ENCODE data around the gene MYH16. TPM values are rescaled to one million over a fixed set of nuclear protein-coding genes. Genes with fewer than 3 reads are reported as not detected.
A peak's percentile ranks its signal among the peaks of the same experiment; 100 is the strongest.
"Not testable (repeated sequence)": the region's sequence is repeated elsewhere in the genome, so short reads cannot be mapped to it uniquely, and the experiment has no call there.

The MYH16 gene
- polyA plus RNA-seq, 3 donors from 2014 or later, result not detected

GRCh38 chr7:99358521-99358920 is 85.9 kb downstream of the MYH16 start:
- H3K27ac Mint-ChIP-seq, DNase-seq: not testable (repeated sequence)

GRCh38 chr7:99359465-99360154 is 87.0 kb downstream of the MYH16 start:
- DNase-seq, result no peak
- Mint-ChIP-seq H3K27ac (peak overlapping the region in 1 of 6 donors; percentile 23), H3K27me3 (ENCODE audit: low read depth in 3 of 3) (peaks cover 0 to 2% (median 2%) of the 10 kb centered on the region in 3 donors), H3K4me1 (no peaks in the 10 kb centered on the region), H3K36me3 (peaks cover 12 to 33% (median 16%) of the 10 kb centered on the region in 3 donors), H3K9me3 (no peaks in the 10 kb centered on the region), H3K4me3 (no peak overlapping the region)

More at GRCh38 chr7:99358521-99358920, 85.9 kb downstream of the MYH16 start:
- H3K9me3 Mint-ChIP-seq; H3K27me3 Mint-ChIP-seq (ENCODE audit: low read depth in 3 of 3); H3K4me3 Mint-ChIP-seq; H3K4me1 Mint-ChIP-seq: not testable (repeated sequence)
- H3K36me3 Mint-ChIP-seq, result peaks cover 12 to 29% (median 16%) of the 10 kb centered on the region in 3 donors

Other genes starting within 250 kb of the MYH16 start
- 1 to 10 TPM in 2 of 3 donors, under 1 TPM in 1; 0.93 to 2.0 (median 1.2) TPM for gene SMURF1, start 128.7 kb upstream of the MYH16 start, polyA plus RNA-seq
- not detected for gene KPNA7, start 64.7 kb upstream of the MYH16 start, polyA plus RNA-seq
- gene ARPC1A, start 53.1 kb downstream of the MYH16 start, polyA plus RNA-seq, result 10 to 100 TPM; 26.6 to 49.2 (median 39.5) TPM
- 100 to 1,000 TPM; 582 to 834 (median 626) TPM for gene ARPC1B, start 101.9 kb downstream of the MYH16 start, polyA plus RNA-seq
- gene PDAP1, start 135.8 kb downstream of the MYH16 start, polyA plus RNA-seq, result 10 to 100 TPM; 20.7 to 43.3 (median 30.0) TPM
- 100 to 1,000 TPM; 265 to 362 (median 279) TPM for gene BUD31, start 136.1 kb downstream of the MYH16 start, polyA plus RNA-seq
- gene PTCD1, start 166.0 kb downstream of the MYH16 start, polyA plus RNA-seq, result 1 to 10 TPM in 2 of 3 donors, under 1 TPM in 1; 0.83 to 3.7 (median 1.4) TPM
- 10 to 100 TPM; 18.4 to 26.6 (median 22.2) TPM for gene CPSF4, start 166.1 kb downstream of the MYH16 start, polyA plus RNA-seq
- gene ATP5MF, start 193.3 kb downstream of the MYH16 start, polyA plus RNA-seq, result 100 to 1,000 TPM; 455 to 757 (median 495) TPM
- 1 to 10 TPM; 4.6 to 7.6 (median 5.4) TPM for gene ZNF789, start 200.1 kb downstream of the MYH16 start, polyA plus RNA-seq
- gene ZNF394, start 227.4 kb downstream of the MYH16 start, polyA plus RNA-seq, result 10 to 100 TPM; 68.6 to 91.7 (median 76.0) TPM
- gene ZKSCAN5, start 231.8 kb downstream of the MYH16 start, polyA plus RNA-seq, result 1 to 10 TPM; 3.2 to 9.4 (median 4.6) TPM